Lung (tissue), 12 donors: Measurements from ENCODE around the gene KIZ. TPM values are rescaled to one million over a fixed set of nuclear protein-coding genes. Genes with fewer than 3 reads are reported as not detected.

ENCODE experiments used
- ATAC-seq: fragments of 200-7000 bp; cut with Tn5 transposase; one replicate; pipeline ENCODE4 v1.9.1; 2020; ENCODE audit warnings: moderate number of reproducible peaks; ENCODE audit not compliant: insufficient read depth, low FRiP score
- DNase-seq, 3 donors: peaks; one replicate each; pipeline ENCODE4 v3.0.0-alpha.2; 2013 to 2017
- H3K27ac ChIP-seq, 2 donors: one replicate each; pipeline ENCODE4 v1.5.1; 2013; ENCODE audit warnings: mild to moderate bottlenecking in 2 of 2, moderate library complexity in 2 of 2, control low read depth in 1 of 2, inconsistent platforms in 1 of 2, low read depth in 1 of 2, low read length in 1 of 2
- H3K27me3 ChIP-seq, 3 donors: one replicate each; pipeline ENCODE4 v1.5.1; 2013; ENCODE audit warnings: low read length in 2 of 3; ENCODE audit not compliant: control insufficient read depth in 3 of 3, insufficient read depth in 3 of 3
- H3K36me3 ChIP-seq, 4 donors: one replicate each; pipeline ENCODE4 v1.5.1; 2013; ENCODE audit warnings: low read length in 4 of 4, mild to moderate bottlenecking in 1 of 4, moderate library complexity in 1 of 4; ENCODE audit not compliant: control insufficient read depth in 4 of 4, insufficient read depth in 4 of 4
- H3K4me1 ChIP-seq, 5 donors: one replicate each; pipeline ENCODE4 v1.5.1; 2013; ENCODE audit warnings: low read length in 5 of 5, mild to moderate bottlenecking in 2 of 5, moderate library complexity in 1 of 5; ENCODE audit not compliant: control insufficient read depth in 5 of 5, insufficient read depth in 5 of 5
- H3K4me3 ChIP-seq: one replicate; pipeline ENCODE4 v1.5.1; 2013; ENCODE audit warnings: mild to moderate bottlenecking, control low read depth, moderate library complexity
- H3K9ac ChIP-seq, 2 donors: one replicate each; pipeline ENCODE4 v1.5.1; 2013; ENCODE audit warnings: low read length in 2 of 2, control low read depth in 1 of 2; ENCODE audit not compliant: insufficient read depth in 1 of 2
- H3K9me3 ChIP-seq, 4 donors: one replicate each; pipeline ENCODE4 v1.5.1; 2013; ENCODE audit warnings: low read length in 3 of 4, mild to moderate bottlenecking in 1 of 4, moderate library complexity in 1 of 4; ENCODE audit not compliant: control insufficient read depth in 4 of 4, insufficient read depth in 3 of 4
- WGBS, 2 donors: extraction: QIAGEN DNeasy Blood & Tissue Kit; methylation state at CpG; one replicate each; pipeline ENCODE4 v1.1.7; 2013; 5-methylcytosine and 5-hydroxymethylcytosine counted together
- polyA plus RNA-seq, 2 donors: library from polyadenylated mRNA; stranded (reverse); fragments of 200-250 nt; gene quantifications; one replicate each; pipeline ENCODE4 v1.2.1, GENCODE V29; 2013
- total RNA-seq, 2 donors: library from RNA; depleted of rRNA in 1 of 2; stranded (reverse); fragments of >200 nt in 1 of 2; gene quantifications; one replicate each; pipeline ENCODE4 v1.2.1, GENCODE V29; 2014 to 2021
- TF ChIP-seq, protein P1 (sequence below): IDR thresholded peaks from 2 replicates; pipeline ENCODE4 v1.5.1; 2012; ENCODE audit warnings: mild to moderate bottlenecking; ENCODE audit errors: control extremely low read depth, extremely low read depth
- donor health status: control.
- donor health status: control.
- donor health status: Bipolar disorder and iron deficiency.
- donor health status: healthy.
- donor health status: DM: yes; HTN: yes; CAD: no.

The KIZ gene
- total and polyA plus RNA-seq, 4 donors = 4.1 to 22.5 (median 9.1) TPM

DNA sequence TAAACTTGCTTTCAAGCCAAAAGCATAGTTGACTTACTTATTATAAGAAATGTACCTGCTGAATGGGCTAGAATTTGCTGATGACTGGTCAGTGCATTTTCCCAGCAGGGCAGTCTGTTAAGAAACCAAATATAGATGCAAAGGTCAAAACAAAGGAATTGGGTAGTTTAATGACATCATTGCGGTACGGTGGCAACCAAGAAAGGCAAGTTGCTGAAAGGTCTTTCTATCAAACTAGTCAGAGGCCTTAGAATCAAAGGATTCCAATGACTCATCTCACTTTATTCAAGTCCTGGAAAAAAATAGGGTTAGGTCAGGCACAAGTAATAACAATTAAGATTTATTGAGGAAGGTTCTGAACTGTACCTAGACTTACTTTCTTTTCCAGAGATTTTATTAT, 76.4 kb downstream of the KIZ start:
- no peak for DNase-seq
- ATAC-seq = no peak
- TF ChIP-seq, protein P1, sequence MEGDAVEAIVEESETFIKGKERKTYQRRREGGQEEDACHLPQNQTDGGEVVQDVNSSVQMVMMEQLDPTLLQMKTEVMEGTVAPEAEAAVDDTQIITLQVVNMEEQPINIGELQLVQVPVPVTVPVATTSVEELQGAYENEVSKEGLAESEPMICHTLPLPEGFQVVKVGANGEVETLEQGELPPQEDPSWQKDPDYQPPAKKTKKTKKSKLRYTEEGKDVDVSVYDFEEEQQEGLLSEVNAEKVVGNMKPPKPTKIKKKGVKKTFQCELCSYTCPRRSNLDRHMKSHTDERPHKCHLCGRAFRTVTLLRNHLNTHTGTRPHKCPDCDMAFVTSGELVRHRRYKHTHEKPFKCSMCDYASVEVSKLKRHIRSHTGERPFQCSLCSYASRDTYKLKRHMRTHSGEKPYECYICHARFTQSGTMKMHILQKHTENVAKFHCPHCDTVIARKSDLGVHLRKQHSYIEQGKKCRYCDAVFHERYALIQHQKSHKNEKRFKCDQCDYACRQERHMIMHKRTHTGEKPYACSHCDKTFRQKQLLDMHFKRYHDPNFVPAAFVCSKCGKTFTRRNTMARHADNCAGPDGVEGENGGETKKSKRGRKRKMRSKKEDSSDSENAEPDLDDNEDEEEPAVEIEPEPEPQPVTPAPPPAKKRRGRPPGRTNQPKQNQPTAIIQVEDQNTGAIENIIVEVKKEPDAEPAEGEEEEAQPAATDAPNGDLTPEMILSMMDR = no peak
- peaks cover 0 to 6% (median 2%) of the 10 kb centered on the region in 4 donors for H3K36me3 ChIP-seq
- H3K27ac ChIP-seq = no peak overlapping the region
- no peaks in the 10 kb centered on the region for H3K9me3 ChIP-seq
- no peaks in the 10 kb centered on the region for H3K4me1 ChIP-seq
- no peak overlapping the region for H3K4me3 ChIP-seq
- 94 to 95% methylated on average over 2 of the region's 2 CpGs for WGBS, 2 donors
- no peaks in the 10 kb centered on the region for H3K27me3 ChIP-seq
- no peak overlapping the region for H3K9ac ChIP-seq

DNA sequence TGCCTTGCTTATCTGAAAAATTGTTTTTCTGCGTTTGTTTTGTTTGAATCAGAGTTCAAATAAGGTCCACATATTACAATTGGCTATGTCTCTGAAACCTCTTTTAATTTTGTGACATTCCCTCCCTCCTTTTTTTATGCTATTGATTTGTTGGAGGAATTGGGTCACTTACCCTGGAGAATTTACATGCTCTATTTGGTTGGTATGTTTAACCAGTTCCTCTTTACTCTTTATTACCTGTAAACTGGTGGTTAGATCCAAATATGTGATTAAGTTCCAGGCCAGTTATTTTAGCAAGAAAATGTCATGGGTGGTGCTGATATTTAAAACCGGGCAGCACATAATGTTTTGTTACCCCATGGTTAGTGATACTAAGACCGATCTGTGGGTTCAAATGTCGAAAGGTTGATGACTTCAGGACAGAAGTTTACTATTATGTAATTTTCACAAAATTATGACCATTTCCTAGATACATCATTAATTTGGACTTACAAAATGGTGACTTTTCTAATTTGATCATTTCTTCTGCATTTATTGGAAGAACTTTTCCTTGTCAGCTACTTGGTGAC, 77.3 kb downstream of the KIZ start:
- TF ChIP-seq, protein P1 = no peak
- no peak for DNase-seq
- ATAC-seq = no peak
- no peaks in the 10 kb centered on the region for H3K9me3 ChIP-seq
- H3K27ac ChIP-seq = no peak overlapping the region
- H3K9ac ChIP-seq = no peak overlapping the region
- no peaks in the 10 kb centered on the region for H3K4me1 ChIP-seq
- 87 to 94% methylated on average over 4 of the region's 4 CpGs for WGBS, 2 donors
- H3K4me3 ChIP-seq = no peak overlapping the region
- peaks cover 0 to 6% (median 2%) of the 10 kb centered on the region in 4 donors for H3K36me3 ChIP-seq
- no peaks in the 10 kb centered on the region for H3K27me3 ChIP-seq

DNA sequence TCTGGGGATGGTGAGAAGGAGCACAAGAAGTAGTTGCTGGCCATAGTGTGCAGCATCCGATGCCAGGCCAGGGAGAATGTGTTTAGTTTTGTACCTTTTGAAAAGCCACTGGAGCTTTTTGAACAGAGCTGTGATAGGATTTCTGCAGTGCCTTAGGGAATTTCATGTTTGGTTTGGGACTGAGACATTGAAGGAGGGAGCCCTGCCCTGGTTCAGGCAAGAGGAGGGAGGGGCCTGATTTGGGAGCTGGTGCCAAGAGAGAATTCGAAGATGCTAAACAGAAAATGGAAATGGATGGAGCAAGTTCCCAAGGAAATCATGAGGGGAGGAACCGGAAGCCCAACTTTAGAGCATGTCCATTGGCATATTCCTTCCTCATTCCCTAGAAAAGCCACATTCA, 80.7 kb downstream of the KIZ start:
- H3K4me1 ChIP-seq = no peaks in the 10 kb centered on the region
- no peak overlapping the region for H3K4me3 ChIP-seq
- peaks cover 0 to 11% (median 2%) of the 10 kb centered on the region in 4 donors for H3K36me3 ChIP-seq
- no peak overlapping the region for H3K27ac ChIP-seq
- WGBS, 2 donors = 87 to 90% methylated on average over 3 of the region's 3 CpGs
- TF ChIP-seq, protein P1 = no peak
- H3K27me3 ChIP-seq = no peaks in the 10 kb centered on the region
- no peak overlapping the region for H3K9ac ChIP-seq
- no peak for DNase-seq
- ATAC-seq = no peak
- no peaks in the 10 kb centered on the region for H3K9me3 ChIP-seq

DNA sequence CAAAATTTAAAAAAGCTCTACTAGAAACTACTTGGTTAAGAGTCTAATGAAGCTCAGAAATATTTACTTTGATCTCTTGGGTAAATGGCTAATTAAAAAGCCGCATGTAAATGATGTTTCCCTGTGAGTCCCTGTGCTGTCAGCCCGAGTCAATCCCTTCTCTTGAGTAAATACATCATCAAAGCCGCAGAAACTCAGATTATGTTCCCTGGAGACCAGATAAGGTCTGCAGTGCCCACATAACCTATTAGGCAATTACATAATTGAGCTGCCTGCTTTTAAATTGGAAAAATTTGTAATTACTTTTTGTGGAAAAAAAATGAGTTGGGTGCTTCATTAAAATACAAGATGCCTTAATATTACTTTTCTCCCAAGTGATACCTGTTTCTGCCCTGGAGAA, 83.1 kb downstream of the KIZ start:
- no peak for ATAC-seq
- Histone ChIP-seq H3K27me3 (no peaks in the 10 kb centered on the region), H3K36me3 (peaks cover 0 to 14% (median 2%) of the 10 kb centered on the region in 4 donors), H3K9me3 (no peaks in the 10 kb centered on the region), H3K4me3 (no peak overlapping the region), H3K9ac (no peak overlapping the region), H3K27ac (no peak overlapping the region), H3K4me1 (no peaks in the 10 kb centered on the region)
- no peak for DNase-seq
- WGBS, 2 donors = 83 to 89% methylated on average over 3 of the region's 3 CpGs
- TF ChIP-seq, protein P1 = no peak
